Measurements from ENCODE around the gene TSPOAP1.

The TSPOAP1 gene

GRCh38 chr17:58369214-58370031 lies 40.8 kb upstream of the TSPOAP1 start:
- TF ChIP-seq ARNTL (CRISPR knock-in tag; IDR thresholded peaks at IDR 0.05; ENCODE audit: borderline replicate concordance, low read depth) (no peak), ISL1 (CRISPR knock-in tag; IDR thresholded peaks at IDR 0.05) (no peak), CSRNP3 (CRISPR knock-in tag; IDR thresholded peaks at IDR 0.05) (no peak), PATZ1 (CRISPR knock-in tag; IDR thresholded peaks at IDR 0.05; ENCODE audit: borderline replicate concordance) (no peak), TCF4 (CRISPR knock-in tag; IDR thresholded peaks at IDR 0.05; ENCODE audit: borderline replicate concordance) (no peak), BACH2 (CRISPR knock-in tag; IDR thresholded peaks at IDR 0.05; ENCODE audit: borderline replicate concordance) (no peak), TSHZ2 (CRISPR knock-in tag; IDR thresholded peaks at IDR 0.05) (no peak), POU6F1 (CRISPR knock-in tag; IDR thresholded peaks at IDR 0.05; ENCODE audit: borderline replicate concordance, low read depth) (no peak)
- ATAC-seq = no peak

- TF ChIP-seq ESRRG (CRISPR knock-in tag; IDR thresholded peaks at IDR 0.05) (no peak), BACH2 (CRISPR knock-in tag; IDR thresholded peaks at IDR 0.05; ENCODE audit: borderline replicate concordance) (no peak), CREB5 (CRISPR knock-in tag; IDR thresholded peaks at IDR 0.05; ENCODE audit: low read depth) (no peak), GLIS3 (CRISPR knock-in tag; IDR thresholded peaks at IDR 0.05) (no peak), OSR1 (CRISPR knock-in tag; IDR thresholded peaks at IDR 0.05) (no peak), TCF4 (CRISPR knock-in tag; IDR thresholded peaks at IDR 0.05; ENCODE audit: borderline replicate concordance) (no peak), ZC3H10 (CRISPR knock-in tag; IDR thresholded peaks at IDR 0.05) (no peak), ISL1 (CRISPR knock-in tag; IDR thresholded peaks at IDR 0.05) (no peak), ZFP30 (CRISPR knock-in tag; IDR thresholded peaks at IDR 0.05) (no peak), RARB (CRISPR knock-in tag; IDR thresholded peaks at IDR 0.05) (no peak), POU6F1 (CRISPR knock-in tag; IDR thresholded peaks at IDR 0.05; ENCODE audit: borderline replicate concordance, low read depth) (no peak)
- no peak for ATAC-seq
Measured at GRCh38 chr17:58368860-58369213, 40.2 kb upstream of the TSPOAP1 start.

GRCh38 chr17:58367461-58367860 lies 38.9 kb upstream of the TSPOAP1 start:
- ATAC-seq = no peak

More at GRCh38 chr17:58367461-58367860, 38.9 kb upstream of the TSPOAP1 start:
- no peak for TF ChIP-seq CSDC2 (CRISPR knock-in tag; IDR thresholded peaks at IDR 0.05)
- TF ChIP-seq ZNF70 (CRISPR knock-in tag; IDR thresholded peaks at IDR 0.05) = no peak
- no peak for TF ChIP-seq ESRRG (CRISPR knock-in tag; IDR thresholded peaks at IDR 0.05)
- TF ChIP-seq GLIS3 (CRISPR knock-in tag; IDR thresholded peaks at IDR 0.05) = no peak
- no peak for TF ChIP-seq TCF4 (CRISPR knock-in tag; IDR thresholded peaks at IDR 0.05; ENCODE audit: borderline replicate concordance)
- TF ChIP-seq BACH2 (CRISPR knock-in tag; IDR thresholded peaks at IDR 0.05; ENCODE audit: borderline replicate concordance) = no peak
